GM12873 (cell line): Measurements from ENCODE around the gene SRGAP3.

ENCODE experiments used
- CTCF ChIP-seq: IDR thresholded peaks from 2 replicates; pipeline ENCODE4 v1.5.1; 2012; ENCODE audit warnings: low read depth, mild to moderate bottlenecking, moderate library complexity, low read length, control low read depth; ENCODE audit not compliant: insufficient read depth; ENCODE audit errors: missing control alignments

The SRGAP3 gene

DNA sequence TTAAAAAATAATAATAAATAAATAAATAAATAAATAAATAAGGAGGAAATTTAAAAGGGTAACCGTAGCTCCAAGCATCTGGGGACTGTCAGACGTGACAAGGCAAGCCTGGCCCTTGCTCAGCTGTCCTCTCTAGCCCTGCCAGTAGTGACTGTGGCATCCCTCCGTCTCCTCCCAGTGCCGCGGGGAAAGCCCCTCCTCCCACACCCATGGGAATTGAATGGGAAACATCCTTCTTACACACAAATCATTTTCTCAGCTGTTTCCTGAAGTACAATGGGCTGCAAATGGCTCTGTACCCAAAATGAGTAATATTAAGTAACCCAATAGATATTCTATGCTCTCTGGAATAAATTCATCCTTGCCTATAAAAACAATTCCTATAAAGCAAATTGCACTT is 184.6 kb downstream of the SRGAP3 start:
- no peak for TF ChIP-seq CTCF

GRCh38 chr3:9064251-9064650 is 185.2 kb downstream of the SRGAP3 start:
- no peak for TF ChIP-seq CTCF

- no peak for TF ChIP-seq CTCF
Measured at GRCh38 chr3:9062570-9062969, 186.9 kb downstream of the SRGAP3 start.

GRCh38 chr3:9061634-9062033 is 187.8 kb downstream of the SRGAP3 start:
- no peak for TF ChIP-seq CTCF

DNA sequence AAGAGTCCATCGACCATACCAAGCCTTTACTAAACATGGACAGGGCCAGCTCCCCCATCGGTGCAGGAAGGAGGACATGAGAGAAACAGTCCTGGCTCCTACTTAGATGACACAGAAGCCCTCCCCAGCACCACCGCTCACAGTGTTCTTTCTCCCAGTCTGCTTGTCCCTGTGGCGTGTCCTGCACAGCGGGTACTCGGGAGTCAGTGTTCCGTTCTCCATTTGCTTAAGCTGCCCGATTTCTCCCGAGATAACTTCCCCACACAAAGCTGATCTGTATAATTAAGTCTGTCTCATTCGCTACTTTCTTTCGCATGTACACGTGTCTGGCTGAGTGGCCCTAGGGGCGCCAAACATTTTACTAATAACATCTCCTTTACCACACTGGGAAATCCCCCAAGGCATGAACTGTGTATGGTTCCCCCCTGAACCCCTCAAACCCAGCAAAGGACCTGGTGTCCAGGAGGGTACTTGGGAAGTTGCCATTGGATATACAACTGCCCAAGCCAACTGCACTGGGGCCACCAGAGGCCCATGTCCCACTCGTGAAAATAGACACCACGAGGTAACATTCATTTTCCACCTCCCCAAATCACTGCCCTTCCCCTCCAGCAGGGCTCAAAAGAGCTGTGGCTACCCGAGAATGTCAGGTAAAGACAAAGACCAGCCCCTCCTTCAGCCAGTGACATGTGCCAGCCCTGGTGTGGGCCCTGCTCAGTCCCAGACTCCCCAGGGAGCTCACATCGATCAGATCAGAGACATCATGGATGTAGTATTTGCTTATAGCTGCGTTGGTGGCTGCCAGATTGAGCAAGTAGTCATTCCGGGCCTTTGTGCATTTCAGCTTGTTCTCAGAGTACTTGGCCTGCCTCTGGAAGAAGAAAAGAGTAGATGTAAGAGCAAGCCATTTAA is 189.7 kb downstream of the SRGAP3 start:
- TF ChIP-seq CTCF: no peak

DNA sequence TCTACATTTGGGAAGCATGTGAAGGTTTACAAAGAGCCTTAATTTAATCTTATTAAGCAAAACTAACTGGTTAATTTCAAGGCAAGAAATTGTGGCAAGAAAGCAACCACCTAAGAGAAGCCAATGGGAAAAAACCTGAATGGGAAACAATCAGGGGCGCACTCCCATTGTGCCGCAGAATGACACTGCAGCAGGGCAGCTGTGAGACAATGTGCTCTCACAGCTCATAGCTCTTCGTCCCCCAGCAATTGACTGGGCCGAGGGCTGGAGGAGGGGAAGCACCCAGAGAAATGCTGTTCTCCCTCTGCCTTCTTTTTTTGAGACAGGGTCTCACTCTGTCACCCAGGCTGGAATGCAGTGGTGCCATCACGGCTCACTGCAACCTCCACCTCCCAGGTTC is 192.9 kb downstream of the SRGAP3 start:
- TF ChIP-seq CTCF: no peak

DNA sequence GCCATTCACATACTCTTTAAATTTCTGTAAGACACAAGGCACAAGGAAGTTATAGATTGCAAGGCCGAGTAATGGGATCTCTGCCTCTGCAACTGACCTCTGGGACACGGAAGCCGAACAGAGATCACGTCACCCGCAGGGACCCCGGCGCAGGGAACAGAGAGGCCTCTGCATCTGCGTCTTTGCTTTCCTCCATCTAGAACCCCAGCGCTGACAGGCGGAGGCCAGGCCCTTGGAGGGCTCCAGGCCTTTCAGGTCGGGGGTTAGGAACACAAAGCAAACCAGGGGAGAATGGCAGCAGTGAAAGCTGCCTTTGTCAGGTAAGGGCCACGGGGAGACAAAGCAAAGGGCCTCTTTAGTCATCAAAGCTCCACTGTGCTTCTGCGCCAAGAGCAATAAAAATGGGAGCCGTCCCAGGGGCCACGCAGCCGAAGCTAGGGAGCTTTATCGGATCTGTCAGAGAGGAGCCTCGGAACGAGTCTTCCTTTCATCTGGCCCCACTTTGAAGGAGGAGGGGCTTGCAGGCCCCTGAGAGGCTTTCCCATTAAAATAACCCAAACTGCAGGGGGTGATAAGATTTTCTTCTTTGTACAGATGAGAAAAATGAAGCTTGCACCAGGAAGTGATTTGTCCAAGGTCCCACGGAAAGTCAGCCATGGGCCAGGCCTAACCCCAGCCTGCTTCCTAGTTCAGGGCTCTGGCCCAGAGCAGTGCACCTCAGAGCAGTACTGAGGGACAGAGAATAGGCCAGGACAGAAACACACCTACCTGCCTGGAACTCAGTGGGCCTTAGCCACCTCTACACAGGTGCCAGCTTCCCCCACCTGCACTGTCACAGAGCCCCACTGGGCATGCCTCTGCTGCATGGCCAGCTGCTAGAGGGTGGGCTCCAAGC is 201.7 kb downstream of the SRGAP3 start:
- TF ChIP-seq CTCF: no peak
